HCT116 (cell line): ENCODE data around the gene JAK1. TPM values are rescaled to one million over a fixed set of nuclear protein-coding genes. Genes with fewer than 3 reads are reported as not detected.

ENCODE experiments used
- ATAC-seq: fragments of 200-7000 bp; cut with Tn5 transposase; 2 replicates; pipeline ENCODE4 v1.9.1; 2020; ENCODE audit warnings: mild to moderate bottlenecking, moderate library complexity
- BruUV-seq: library from RNA; stranded (reverse); fragments of 400-500 nt; replicated peaks from 2 replicates; lab custom pipeline; 2021; lab: Mats Ljungman, UMichigan
- CTCF ChIA-PET: fragments of 300-600 bp; sonication (Branson Sonifier 250); formaldehyde crosslinking; loops from one replicate; lab custom pipeline; 2021; ENCODE audit warnings: antibody characterized with exemption; lab: Charles Lee
- POLR2A ChIA-PET: fragments of 300-600, 350-600 bp; sonication (Branson Sonifier 250); formaldehyde crosslinking; loops from one replicate; lab custom pipeline; 2021; ENCODE audit warnings: antibody characterized with exemption; lab: Charles Lee
- RAD21 ChIA-PET, 2 experiments: fragments of 300-600 bp; sonication (Branson Sonifier 250); formaldehyde crosslinking; loops; one replicate each; lab custom pipeline; 2023; ENCODE audit warnings: low total read pairs in 2 of 2; ENCODE audit not compliant: uncharacterized antibody in 2 of 2, unreplicated experiment in 2 of 2, low non-redundant PET in 1 of 2; lab: Charles Lee
- DNase-seq: peaks from one replicate; pipeline ENCODE4 v3.0.0-alpha.2; 2010; ENCODE audit warnings: low read depth, low spot score
- H2AFZ ChIP-seq: fragments of 200-600 bp; shearing (Covaris generic), sonication (generic); 2 replicates; pipeline ENCODE4 v1.6.1; 2017; ENCODE audit warnings: low read depth, mixed run types, mixed read lengths, antibody characterized with exemption, low read length; ENCODE audit not compliant: poor library complexity, severe bottlenecking
- H3K27ac ChIP-seq: 2 replicates; pipeline ENCODE4 v1.5.1; 2012; ENCODE audit warnings: low read depth, low read length
- H3K27me3 ChIP-seq: fragments of 200-600 bp; sonication (generic); 2 replicates; pipeline ENCODE4 v1.6.1; 2016; ENCODE audit warnings: mixed run types, low read length, mixed read lengths; ENCODE audit not compliant: insufficient read depth
- H3K36me3 ChIP-seq, 2 experiments: fragments of 200-500 bp in 1 of 2; fragments of 200-600 bp in 1 of 2; sonication (Bioruptor generic) in 1 of 2; sonication (generic) in 1 of 2; 2 replicates each; pipeline versions ENCODE4 v1.5.1 to v1.6.1; 2014 to 2016; ENCODE audit warnings: low read length in 2 of 2, inconsistent platforms in 1 of 2, mixed read lengths in 1 of 2, mixed run types in 1 of 2; ENCODE audit not compliant: insufficient read depth in 2 of 2, control insufficient read depth in 1 of 2
- H3K4me1 ChIP-seq, 2 experiments: fragments of 200-600 bp in 1 of 2; sonication (generic) in 1 of 2; 2 replicates each; pipeline versions ENCODE4 v1.5.1 to v1.6.1; 2012 to 2017; ENCODE audit warnings: low read length in 2 of 2, inconsistent platforms in 1 of 2, mild to moderate bottlenecking in 1 of 2, mixed read lengths in 1 of 2, mixed run types in 1 of 2, moderate library complexity in 1 of 2; ENCODE audit not compliant: insufficient read depth in 2 of 2, control insufficient read depth in 1 of 2
- H3K4me2 ChIP-seq: fragments of 200-600 bp; sonication (generic); 2 replicates; pipeline ENCODE4 v1.6.1; 2017; ENCODE audit warnings: mixed run types, low read length, mixed read lengths
- H3K4me3 ChIP-seq, 2 experiments: fragments of 200-600 bp in 1 of 2; sonication (generic) in 1 of 2; replicated peaks in 1 of 2; 2 replicates each; pipeline ENCODE4 v1.5.1; 2011 to 2016; ENCODE audit warnings: low read length in 2 of 2, control low read depth in 1 of 2, low read depth in 1 of 2, mild to moderate bottlenecking in 1 of 2, mixed read lengths in 1 of 2, mixed run types in 1 of 2
- H3K79me2 ChIP-seq: fragments of 200-600 bp; sonication (generic); 2 replicates; pipeline ENCODE4 v1.6.1; 2017; ENCODE audit warnings: mild to moderate bottlenecking, mixed run types, low read length, moderate library complexity, mixed read lengths; ENCODE audit not compliant: insufficient read depth
- H3K9ac ChIP-seq: fragments of 200-600 bp; sonication (generic); 2 replicates; pipeline ENCODE4 v1.6.1; 2016; ENCODE audit warnings: low read length, mixed read lengths
- H3K9me2 ChIP-seq: fragments of 200-600 bp; sonication (generic), shearing (Covaris generic); 2 replicates; pipeline ENCODE4 v1.6.1; 2017; ENCODE audit warnings: mixed run types, mild to moderate bottlenecking, moderate library complexity; ENCODE audit not compliant: insufficient read depth
- H3K9me3 ChIP-seq, 2 experiments: fragments of 200-500 bp in 1 of 2; fragments of 200-600 bp in 1 of 2; sonication (Bioruptor generic) in 1 of 2; sonication (generic) in 1 of 2; 2 replicates each; pipeline ENCODE4 v1.6.1; 2014 to 2017; ENCODE audit warnings: low read length in 2 of 2, mixed read lengths in 2 of 2, inconsistent platforms in 1 of 2, low read depth in 1 of 2, mild to moderate bottlenecking in 1 of 2, mixed run types in 1 of 2, moderate library complexity in 1 of 2; ENCODE audit not compliant: control insufficient read depth in 1 of 2, insufficient read depth in 1 of 2
- H4K20me1 ChIP-seq: fragments of 200-600 bp; sonication (generic), shearing (Covaris generic); 2 replicates; pipeline ENCODE4 v1.6.1; 2017; ENCODE audit warnings: mixed run types, mild to moderate bottlenecking, moderate library complexity; ENCODE audit not compliant: insufficient read depth
- CBX3 ChIP-seq: IDR thresholded peaks from 2 replicates; pipeline ENCODE4 v1.6.1; 2012; ENCODE audit warnings: low read depth
- CEBPB ChIP-seq: IDR thresholded peaks from 2 replicates; pipeline ENCODE4 v1.6.1; 2012; ENCODE audit warnings: low read depth
- CTCF ChIP-seq, 3 experiments: fragments of 200-600 bp in 1 of 3; sonication (generic) in 1 of 3; IDR thresholded peaks in 2 of 3; conservative IDR thresholded peaks in 1 of 3; 2 replicates each; pipeline ENCODE4 v1.5.1; 2012 to 2017; ENCODE audit warnings: low read depth in 2 of 3, low read length in 2 of 3, antibody characterized with exemption in 1 of 3, borderline replicate concordance in 1 of 3, control low read depth in 1 of 3, mild to moderate bottlenecking in 1 of 3, mixed read lengths in 1 of 3, mixed run types in 1 of 3, moderate library complexity in 1 of 3; ENCODE audit not compliant: insufficient read depth in 1 of 3
- EZH2phosphoT487 ChIP-seq: fragments of 200-600 bp; IDR thresholded peaks from 2 replicates; pipeline ENCODE4 v1.6.1; 2018; ENCODE audit warnings: antibody characterized with exemption, borderline replicate concordance
- MAX ChIP-seq: IDR thresholded peaks from 2 replicates; pipeline ENCODE4 v1.6.1; 2012
- POLR2AphosphoS5 ChIP-seq: IDR thresholded peaks from 2 replicates; pipeline ENCODE4 v1.6.1; 2011; ENCODE audit warnings: mild to moderate bottlenecking, low read depth, low read length, moderate library complexity
- RAD21 ChIP-seq: IDR thresholded peaks from 2 replicates; pipeline ENCODE4 v1.6.1; 2012; ENCODE audit warnings: low read depth, mild to moderate bottlenecking
- REST ChIP-seq: IDR thresholded peaks from 2 replicates; pipeline ENCODE4 v1.6.1; 2012; ENCODE audit warnings: low read depth
- SIN3A ChIP-seq: IDR thresholded peaks from 2 replicates; pipeline ENCODE4 v1.6.1; 2012; ENCODE audit warnings: low read depth
- ZBTB33 ChIP-seq: IDR thresholded peaks from 2 replicates; pipeline ENCODE4 v1.6.1; 2011; ENCODE audit warnings: mild to moderate bottlenecking, low read length, moderate library complexity; ENCODE audit not compliant: insufficient replicate concordance; ENCODE audit errors: extremely low read depth
- intact Hi-C: fragments of 100-400 bp; cut with micrococcal nuclease; formaldehyde crosslinking; loops from 2 replicates; pipeline ENCODE4 v1.10.0; 2022
- total RNA-seq: library from RNA; stranded (reverse); gene quantifications from one replicate; pipeline ENCODE4 v1.2.1, GENCODE V29; 2021; ENCODE audit not compliant: unreplicated experiment
- TF ChIP-seq, protein P1 (sequence below): IDR thresholded peaks from 2 replicates; pipeline ENCODE4 v1.6.1; 2012

The JAK1 gene
- total RNA-seq, 1 experiment from 2014 or later, result 53.2 TPM

GRCh38 chr1:64845831-64846425 lies 120.4 kb downstream of the JAK1 start:
- no peaks in the 10 kb centered on the region for H3K4me1 ChIP-seq
- H3K79me2 ChIP-seq, result no peaks in the 10 kb centered on the region
- H3K9ac ChIP-seq, result no peak overlapping the region
- ChIA-PET CTCF (no interaction called here), RAD21 (no interaction called here), POLR2A (no interaction called here)
- BruUV-seq, result no TSS peak
- ATAC-seq (no peak), DNase-seq (no peak)
- no peak overlapping the region for H3K27ac ChIP-seq
- H3K9me3 ChIP-seq, result no peaks in the 10 kb centered on the region
- no peak overlapping the region for H2AFZ ChIP-seq
- no peaks in the 10 kb centered on the region for H4K20me1 ChIP-seq
- H3K36me3 ChIP-seq, result 0 out of 4 replicates have a peak, but pooled peaks cover 2 to 8% of the 10 kb centered on the region in 2 experiments
- TF ChIP-seq SIN3A (no peak), CEBPB (no peak)
- H3K27me3 ChIP-seq, result no peaks in the 10 kb centered on the region
- intact Hi-C loops, result no loop called here
- no peak overlapping the region for H3K4me2 ChIP-seq
- no peaks in the 10 kb centered on the region for H3K9me2 ChIP-seq
- H3K4me3 ChIP-seq, result no peak overlapping the region

- no peak overlapping the region for H3K4me2 ChIP-seq
- H4K20me1 ChIP-seq, result no peaks in the 10 kb centered on the region
- 0 out of 4 replicates have a peak, but pooled peaks cover 2 to 8% of the 10 kb centered on the region in 2 experiments for H3K36me3 ChIP-seq
- RAD21 ChIA-PET, result no interaction called here
- BruUV-seq, result no TSS peak
- no peaks in the 10 kb centered on the region for H3K79me2 ChIP-seq
- no peaks in the 10 kb centered on the region for H3K4me1 ChIP-seq
- intact Hi-C loops, result no loop called here
- no peaks in the 10 kb centered on the region for H3K9me3 ChIP-seq
- no peak overlapping the region for H3K4me3 ChIP-seq
- no peak for ATAC-seq
- DNase-seq, result no peak
- no peak overlapping the region for H3K27ac ChIP-seq
- no peaks in the 10 kb centered on the region for H3K27me3 ChIP-seq
- no peaks in the 10 kb centered on the region for H3K9me2 ChIP-seq
- CTCF ChIA-PET, result no interaction called here
- POLR2A ChIA-PET, result no interaction called here
- no peak overlapping the region for H2AFZ ChIP-seq
- H3K9ac ChIP-seq, result no peak overlapping the region
- TF ChIP-seq REST, result no peak
- no peak for TF ChIP-seq MAX
- no peak for TF ChIP-seq POLR2AphosphoS5
- TF ChIP-seq ZBTB33, result no peak
- TF ChIP-seq EZH2phosphoT487, result no peak
- TF ChIP-seq SIN3A, result no peak
- TF ChIP-seq, protein P1, sequence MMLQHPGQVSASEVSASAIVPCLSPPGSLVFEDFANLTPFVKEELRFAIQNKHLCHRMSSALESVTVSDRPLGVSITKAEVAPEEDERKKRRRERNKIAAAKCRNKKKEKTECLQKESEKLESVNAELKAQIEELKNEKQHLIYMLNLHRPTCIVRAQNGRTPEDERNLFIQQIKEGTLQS, result no peak
- TF ChIP-seq RAD21, result no peak
- no peak for TF ChIP-seq CBX3
- no peak for TF ChIP-seq CTCF (IDR thresholded peaks at IDR 0.05 in 2 of 3, conservative IDR thresholded peaks at IDR 0.05 in 1 of 3; ENCODE audit: borderline replicate concordance in 1 of 3, insufficient read depth in 1 of 3, low read depth in 2 of 3, low read length in 2 of 3)
Observed at GRCh38 chr1:64844609-64845008, 121.7 kb downstream of the JAK1 start.
